ENCODE measurements around the gene ABI2.
"Not testable (repeated sequence)": the region's sequence is repeated elsewhere in the genome, so short reads cannot be mapped to it uniquely, and the experiment has no call there.

Gene ABI2

DNA sequence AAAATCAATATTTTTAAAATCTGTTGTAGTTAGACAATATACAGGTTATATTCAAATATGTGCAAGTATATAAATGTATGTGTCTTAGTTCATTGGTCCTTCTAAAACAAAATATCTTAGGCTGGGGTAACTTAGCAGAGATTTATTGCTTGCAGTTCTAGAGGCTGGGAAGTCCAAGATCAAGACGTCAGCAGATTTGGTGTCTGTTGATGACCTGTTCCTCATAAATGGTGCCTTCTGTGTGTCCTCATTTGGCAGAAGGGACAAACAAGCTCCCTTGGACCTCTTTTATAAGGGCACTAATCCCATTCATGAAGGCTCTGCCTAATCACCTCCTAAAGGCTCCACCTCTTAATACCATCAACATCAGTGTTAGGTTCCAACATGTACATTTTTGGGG lies 31.3 kb downstream of the ABI2 start:
- no peak for DNase-seq (ENCODE audit: low spot score)

GRCh38 chr2:203360833-203361430 lies 32.7 kb downstream of the ABI2 start:
- DNase-seq (ENCODE audit: low spot score) = no peak

DNA sequence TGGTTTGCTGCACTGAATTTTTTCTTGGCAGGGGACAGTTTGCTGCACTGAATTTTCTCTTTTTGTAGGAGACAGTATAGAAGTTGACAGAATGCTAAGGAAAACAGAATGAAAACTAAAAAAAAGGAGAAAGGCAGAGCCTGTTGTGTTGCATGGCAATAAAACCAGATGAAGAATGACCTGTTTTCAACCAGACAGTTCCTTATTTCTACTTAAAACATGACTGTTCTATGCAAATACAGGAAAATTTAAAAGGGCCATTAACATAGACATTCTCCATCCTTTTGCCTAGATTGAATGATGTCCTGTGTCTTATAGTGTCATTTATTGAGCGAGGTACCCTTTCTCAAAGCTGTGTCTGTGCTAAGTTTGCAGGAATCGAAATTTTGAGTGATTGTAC lies 33.3 kb downstream of the ABI2 start:
- DNase-seq (ENCODE audit: low spot score) = no peak

DNA sequence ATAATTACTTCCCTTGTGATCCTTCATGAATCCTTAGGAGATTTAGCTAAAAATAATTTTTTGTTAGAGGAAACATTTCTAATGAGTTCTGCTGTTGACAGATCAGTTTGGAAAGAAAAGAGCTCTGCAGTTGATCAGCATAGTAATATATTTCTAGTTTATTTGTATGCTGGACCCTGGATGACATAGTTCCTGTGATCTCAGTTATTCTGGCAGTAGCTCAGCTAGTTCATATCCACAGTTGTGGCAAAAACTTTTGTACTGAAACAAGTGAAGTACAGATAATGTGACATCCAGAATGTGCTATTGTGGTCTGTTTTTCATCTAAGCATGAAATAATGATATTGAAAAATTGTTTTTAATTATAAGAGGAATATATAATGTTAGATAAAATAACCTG lies 33.7 kb downstream of the ABI2 start:
- DNase-seq (ENCODE audit: low spot score) = no peak

DNA sequence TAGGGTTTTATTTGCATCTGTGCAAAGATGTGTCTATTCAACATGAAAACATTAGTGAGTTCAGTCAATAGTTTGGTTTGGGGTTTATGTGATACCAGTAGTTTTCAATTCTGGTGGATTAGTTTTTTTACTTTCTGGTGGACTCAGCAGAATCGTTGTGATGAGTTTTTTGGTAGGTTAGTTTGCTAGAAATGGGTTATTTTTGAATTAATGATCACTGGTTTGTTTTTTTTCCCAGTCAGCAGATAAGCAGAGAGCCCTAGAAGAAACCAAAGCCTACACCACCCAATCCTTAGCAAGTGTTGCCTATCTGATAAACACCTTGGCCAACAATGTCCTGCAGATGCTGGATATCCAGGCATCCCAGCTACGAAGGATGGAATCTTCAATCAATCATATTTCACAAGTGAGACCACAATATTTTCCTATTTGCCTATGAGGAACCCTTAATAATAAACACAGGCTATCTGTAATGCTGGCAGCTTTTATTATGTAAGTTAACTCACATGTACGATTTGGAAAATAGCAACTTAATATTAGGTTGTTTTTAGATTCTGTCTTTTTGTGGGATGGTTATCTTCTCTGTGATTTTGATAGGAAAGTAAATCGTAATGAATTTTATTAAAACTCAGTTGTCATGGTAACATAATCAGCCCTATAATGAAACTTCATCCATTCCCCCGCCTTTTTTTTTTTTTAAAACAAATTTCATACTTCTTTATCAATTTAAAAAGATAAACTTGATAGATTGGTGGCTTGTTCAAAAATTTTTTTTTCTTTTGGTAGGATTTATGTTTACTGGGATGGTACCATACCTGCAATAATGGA lies 38.7 kb downstream of the ABI2 start:
- DNase-seq (ENCODE audit: low spot score) = no peak

DNA sequence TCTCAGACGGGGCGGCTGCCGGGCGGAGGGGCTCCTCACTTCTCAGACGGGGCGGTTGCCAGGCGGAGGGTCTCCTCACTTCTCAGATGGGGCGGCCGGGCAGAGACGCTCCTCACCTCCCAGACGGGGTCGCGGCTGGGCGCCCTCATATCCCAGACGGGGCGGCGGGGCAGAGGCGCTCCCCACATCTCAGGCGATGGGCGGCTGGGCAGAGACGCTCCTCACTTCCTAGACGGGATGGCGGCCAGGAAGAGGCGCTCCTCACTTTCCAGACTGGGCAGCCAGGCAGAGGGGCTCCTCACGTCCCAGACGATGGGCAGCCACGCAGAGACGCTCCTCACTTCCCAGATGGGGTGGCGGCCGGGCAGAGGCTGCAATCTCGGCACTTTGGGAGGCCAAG lies 44.5 kb downstream of the ABI2 start:
- not testable (repeated sequence) for DNase-seq (ENCODE audit: low spot score)

DNA sequence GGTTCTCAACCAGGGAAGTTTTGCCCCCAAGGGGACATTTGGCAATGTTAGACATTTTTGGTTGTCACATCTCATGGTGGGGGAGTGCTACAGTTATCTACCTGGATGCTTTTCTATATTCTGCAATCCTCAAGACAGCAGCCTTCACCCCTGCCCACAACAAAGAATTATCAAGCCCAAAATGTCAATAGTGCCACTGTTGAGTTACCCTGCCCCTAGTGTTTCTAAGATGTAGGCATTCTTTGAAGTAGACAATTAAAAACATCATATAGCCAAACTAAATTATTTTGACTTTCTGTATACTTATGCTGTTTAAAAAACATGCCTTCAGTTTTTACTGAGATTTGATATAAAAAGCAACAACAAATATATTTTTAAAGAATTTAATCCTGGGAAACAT lies 48.0 kb downstream of the ABI2 start:
- DNase-seq (ENCODE audit: low spot score) = no peak

GRCh38 chr2:203379156-203379555 lies 51.0 kb downstream of the ABI2 start:
- no peak for DNase-seq (ENCODE audit: low spot score)

- DNase-seq (ENCODE audit: low spot score) = no peak
Measured at GRCh38 chr2:203383038-203383437, 54.8 kb downstream of the ABI2 start.

DNA sequence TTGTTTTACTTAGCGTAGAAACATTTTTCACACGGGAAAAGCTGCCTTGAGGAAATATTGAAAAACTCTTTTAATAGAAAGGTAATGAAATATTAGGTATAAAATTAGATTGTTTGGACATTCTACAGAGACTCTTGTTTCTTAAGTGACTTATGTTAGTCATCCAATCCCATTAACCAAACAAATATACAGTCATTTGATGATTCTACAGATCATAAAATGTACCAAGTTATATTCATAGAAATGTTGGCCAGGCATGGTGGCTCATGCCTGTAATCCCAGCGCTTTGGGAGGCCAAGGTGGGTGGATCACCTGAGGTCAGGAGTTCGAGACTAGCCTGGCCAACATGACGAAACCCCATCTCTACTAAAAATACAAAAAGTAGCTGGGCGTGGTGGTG lies 60.0 kb downstream of the ABI2 start:
- DNase-seq (ENCODE audit: low spot score) = not testable (repeated sequence)

DNA sequence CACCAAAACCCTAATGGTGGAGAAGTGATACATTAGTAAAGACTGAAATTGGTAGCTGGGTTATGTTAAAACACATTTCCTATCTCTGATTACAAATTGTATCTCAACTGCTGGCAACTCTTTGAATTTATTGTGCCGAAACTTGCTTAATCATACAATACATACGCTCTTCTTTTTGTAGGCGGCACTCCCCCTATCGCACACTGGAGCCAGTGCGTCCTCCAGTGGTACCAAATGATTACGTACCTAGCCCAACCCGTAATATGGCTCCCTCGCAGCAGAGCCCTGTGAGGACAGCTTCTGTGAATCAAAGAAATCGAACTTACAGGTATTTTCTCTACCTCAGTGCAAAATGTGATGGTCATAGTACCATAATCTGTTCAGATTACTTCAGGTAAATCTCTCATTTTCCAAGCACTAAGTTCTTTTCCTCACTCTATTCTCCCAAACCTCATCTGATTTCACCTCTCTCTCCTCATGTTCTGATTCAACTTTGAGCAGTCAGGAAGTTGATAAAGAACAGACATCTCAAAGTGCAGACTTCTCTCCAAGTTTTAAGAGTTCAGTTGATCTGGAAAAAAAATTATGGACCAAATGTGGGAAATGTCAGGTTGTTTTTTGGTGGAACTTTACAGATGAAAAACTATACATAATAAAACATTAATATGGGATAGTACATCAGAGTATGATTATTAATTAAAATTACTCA lies 66.5 kb downstream of the ABI2 start:
- no peak for DNase-seq (ENCODE audit: low spot score)

DNA sequence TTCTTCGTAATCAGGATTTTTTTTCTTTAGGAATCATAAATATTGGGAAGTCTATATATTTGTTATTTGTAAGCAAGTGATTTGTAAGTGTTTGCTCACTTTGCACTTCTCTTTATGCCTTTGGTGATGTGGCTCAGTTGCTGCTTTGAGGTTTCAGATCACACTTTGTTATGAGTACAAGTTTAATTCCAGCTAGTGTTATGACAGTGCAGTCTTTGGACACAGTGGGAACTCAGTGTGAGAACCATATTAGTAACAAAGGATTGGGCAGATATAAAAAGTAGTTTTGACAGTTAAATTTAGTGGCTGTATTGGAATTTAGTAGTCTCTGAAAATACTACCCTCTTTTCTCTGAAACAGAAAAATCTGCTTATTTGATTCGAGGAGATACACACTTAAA lies 67.7 kb downstream of the ABI2 start:
- no peak for DNase-seq (ENCODE audit: low spot score)

DNA sequence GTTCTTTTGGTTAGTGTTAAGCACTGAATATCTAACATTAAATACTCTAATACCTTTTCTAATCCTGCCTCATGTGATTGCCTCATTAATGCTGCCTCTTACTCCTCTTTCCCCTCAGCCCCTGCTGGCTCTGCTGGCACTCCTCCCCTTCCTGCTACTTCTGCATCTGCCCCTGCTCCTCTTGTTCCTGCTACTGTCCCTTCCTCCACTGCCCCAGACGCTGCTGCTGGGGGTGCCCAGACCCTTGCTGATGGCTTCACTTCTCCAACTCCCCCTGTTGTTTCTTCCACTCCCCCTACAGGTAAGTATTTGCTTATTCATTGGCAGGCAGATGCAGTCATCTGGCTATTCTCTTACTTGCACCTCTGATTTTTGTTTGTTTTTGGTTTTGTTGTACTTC lies 68.5 kb downstream of the ABI2 start:
- no peak for DNase-seq (ENCODE audit: low spot score)

DNA sequence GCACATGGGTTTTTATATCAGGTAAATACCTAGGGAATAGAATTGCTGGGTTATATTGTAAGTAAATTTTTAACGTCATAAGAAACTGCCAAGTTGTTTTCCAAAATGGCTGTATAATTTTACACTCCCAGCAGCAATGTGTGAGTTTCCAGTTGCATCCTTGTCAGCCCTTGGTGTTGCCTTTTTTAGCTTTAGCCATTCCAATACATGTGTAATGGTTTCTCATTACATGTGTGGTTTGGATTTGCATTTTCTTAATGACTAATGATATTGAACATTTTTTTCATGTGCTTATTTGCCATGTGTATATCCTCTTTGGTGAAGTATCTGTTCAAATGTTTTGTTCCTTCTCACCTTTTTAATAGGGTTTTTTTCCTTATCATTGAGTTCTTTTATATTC lies 70.8 kb downstream of the ABI2 start:
- DNase-seq (ENCODE audit: low spot score) = no peak

DNA sequence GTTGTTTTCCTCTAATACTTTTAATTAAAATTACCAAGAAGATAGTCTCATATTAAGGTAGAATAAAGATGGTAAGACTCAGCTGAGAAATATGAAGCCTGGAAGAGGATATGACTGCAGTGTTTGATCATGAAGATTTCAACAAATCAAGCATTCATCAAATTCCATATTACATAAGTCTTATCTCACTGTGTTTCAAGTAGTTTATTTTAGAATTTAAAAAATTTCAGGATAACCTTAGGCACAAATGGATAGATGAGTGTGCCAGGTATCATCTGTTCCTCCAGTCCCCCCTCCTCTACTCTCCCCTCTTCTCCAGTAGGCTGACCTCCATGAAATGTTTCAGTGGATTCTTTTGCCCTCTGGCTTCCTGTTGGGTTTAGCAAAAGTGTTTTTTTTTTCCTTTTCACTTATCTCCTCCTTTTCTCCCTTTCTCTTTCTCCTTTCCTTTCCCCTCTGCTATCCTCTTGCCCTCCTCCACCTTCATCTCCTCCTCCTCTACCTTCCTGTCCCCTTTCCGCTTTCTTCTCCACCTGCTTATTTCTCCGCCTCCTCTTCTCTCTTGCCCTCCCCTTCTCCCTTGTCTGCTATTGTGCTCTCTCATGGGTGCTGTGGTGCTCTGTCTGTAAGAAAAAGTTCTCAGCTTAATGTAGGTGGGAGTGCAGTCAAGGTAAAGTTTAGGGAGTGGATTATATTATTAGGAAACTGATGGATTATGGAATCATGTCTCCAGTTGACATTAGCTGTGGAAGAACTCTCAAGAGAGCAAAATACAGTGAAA lies 72.8 kb downstream of the ABI2 start:
- no peak for DNase-seq (ENCODE audit: low spot score)

- no peak for DNase-seq (ENCODE audit: low spot score)
Measured at GRCh38 chr2:203404996-203405395, 76.8 kb downstream of the ABI2 start.

DNA sequence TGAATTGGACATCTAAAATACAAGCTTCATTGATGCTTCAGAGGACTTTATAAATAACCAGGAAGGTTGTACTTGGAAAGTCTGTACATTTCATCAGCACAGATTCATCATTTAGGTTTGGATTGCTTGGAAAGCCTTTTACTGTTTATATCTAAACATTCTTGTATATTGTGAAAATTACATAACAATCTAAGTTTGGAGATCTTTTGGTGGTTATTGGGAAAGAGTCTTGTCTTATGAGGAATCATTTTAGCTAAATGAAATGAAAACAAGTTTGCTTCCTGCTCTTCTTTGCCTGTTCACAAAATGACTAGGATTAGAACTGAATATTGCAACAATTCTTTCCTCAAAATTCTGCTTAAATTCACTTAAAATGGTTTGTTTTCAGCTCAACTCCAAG lies 79.3 kb downstream of the ABI2 start:
- no peak for DNase-seq (ENCODE audit: low spot score)

DNA sequence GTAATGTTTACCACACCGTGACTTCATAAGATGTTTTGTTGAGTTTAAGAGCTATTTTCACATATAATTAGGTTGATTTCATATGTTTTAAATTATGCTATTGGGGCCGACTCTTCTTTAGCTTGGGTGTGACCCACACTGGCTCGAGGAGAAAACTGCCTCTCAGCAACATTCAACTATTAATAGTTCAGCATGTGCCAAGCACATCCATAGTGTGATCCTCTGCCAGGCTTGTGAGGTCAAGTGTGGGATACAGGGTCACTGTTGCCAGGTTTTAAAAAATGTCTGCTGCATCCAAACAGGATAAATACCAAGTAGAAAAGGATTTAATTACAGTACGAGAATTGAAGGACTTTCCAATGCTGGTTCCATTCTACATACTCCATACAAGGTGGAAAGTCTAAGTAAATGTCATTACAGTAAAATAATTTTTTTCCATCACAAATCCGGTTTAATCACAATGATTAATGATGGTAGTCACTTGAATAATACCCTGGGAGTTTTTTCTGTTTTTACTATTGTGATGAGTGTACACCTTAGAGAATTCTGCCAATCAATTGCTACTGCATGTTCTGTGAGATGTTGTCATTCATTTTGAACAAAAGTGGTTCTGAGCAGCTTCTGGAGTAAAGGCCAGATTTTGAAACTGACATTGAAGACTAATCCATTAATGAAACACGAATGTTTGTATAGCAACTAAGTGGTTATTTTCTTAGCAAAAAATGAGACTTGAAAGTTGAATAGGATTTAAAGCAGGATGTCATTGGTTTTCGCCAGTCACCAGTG lies 84.5 kb downstream of the ABI2 start:
- DNase-seq (ENCODE audit: low spot score) = no peak

DNA sequence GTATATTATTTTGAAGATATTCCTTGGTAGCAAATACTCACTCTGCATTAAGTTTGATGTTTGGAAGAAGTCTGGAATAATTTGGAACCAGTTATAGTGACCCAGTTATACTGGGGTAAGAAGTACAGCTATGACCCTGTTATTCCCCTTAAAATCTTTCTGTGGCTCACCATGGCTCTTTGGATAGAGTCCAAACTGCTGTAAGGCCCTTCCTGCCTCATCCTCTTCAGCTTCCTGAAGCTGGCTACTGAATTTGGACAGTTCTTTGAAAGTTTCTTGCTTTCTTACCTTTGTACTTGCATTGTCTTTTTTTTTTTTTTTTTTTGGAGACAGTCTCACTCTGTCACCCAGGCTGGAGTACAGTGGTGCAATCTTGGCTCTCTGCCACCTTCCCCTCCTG lies 85.6 kb downstream of the ABI2 start:
- DNase-seq (ENCODE audit: low spot score) = no peak

- DNase-seq (ENCODE audit: low spot score) = no peak
Measured at GRCh38 chr2:203418271-203418670, 90.1 kb downstream of the ABI2 start.

- peak; percentile 81 for DNase-seq (ENCODE audit: low spot score)
Measured at GRCh38 chr2:203427061-203427460, 98.9 kb downstream of the ABI2 start.

DNA sequence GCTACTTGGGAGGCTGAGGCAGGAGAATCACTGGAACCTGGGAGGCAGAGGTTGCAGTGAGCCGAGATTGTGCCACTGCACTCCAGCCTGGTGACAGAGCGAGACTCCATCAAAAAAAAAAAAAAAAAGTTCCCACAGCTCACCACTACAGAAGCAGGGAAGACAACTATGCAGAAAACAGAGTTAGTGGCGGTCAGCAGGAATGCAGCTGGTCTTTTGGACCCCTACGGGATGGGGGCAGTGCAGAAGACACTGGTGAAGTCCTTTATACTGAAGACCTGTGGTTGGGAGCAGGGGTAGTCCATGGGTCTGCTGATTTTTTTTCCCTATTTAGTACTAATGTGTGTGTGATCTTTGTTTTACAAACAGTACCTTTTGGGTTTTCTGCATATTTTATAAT lies 101.4 kb downstream of the ABI2 start:
- not testable (repeated sequence) for DNase-seq (ENCODE audit: low spot score)
